Astrocyte of the hippocampus (primary cell): ENCODE data around the gene CFAP54.
"Not testable (repeated sequence)": the region's sequence is repeated elsewhere in the genome, so short reads cannot be mapped to it uniquely, and the experiment has no call there.

ENCODE experiments used
- DNase-seq: peaks from one replicate; pipeline ENCODE4 v3.0.0; 2011; ENCODE audit warnings: low read depth, low spot score

The CFAP54 gene

DNA sequence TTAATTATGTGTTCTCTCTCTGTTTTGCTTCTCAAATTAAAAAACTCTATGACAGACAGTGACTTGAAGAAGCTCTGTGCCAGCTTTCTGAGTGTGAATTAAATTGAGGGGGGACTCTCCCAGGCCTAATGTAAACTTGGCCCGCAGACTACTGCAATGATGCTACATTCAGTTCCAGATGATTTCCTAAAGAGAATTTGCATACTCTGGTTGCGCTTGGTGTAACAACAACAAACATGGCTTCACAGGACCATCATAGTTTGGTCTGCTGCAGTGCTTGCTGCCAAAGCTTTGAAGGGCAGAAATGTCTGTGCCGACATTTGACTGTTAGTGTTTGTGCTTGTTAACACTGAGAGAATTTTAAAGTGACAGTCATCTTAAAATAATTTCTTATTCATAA is 25.0 kb downstream of the CFAP54 start:
- peak; percentile 64 for DNase-seq

DNA sequence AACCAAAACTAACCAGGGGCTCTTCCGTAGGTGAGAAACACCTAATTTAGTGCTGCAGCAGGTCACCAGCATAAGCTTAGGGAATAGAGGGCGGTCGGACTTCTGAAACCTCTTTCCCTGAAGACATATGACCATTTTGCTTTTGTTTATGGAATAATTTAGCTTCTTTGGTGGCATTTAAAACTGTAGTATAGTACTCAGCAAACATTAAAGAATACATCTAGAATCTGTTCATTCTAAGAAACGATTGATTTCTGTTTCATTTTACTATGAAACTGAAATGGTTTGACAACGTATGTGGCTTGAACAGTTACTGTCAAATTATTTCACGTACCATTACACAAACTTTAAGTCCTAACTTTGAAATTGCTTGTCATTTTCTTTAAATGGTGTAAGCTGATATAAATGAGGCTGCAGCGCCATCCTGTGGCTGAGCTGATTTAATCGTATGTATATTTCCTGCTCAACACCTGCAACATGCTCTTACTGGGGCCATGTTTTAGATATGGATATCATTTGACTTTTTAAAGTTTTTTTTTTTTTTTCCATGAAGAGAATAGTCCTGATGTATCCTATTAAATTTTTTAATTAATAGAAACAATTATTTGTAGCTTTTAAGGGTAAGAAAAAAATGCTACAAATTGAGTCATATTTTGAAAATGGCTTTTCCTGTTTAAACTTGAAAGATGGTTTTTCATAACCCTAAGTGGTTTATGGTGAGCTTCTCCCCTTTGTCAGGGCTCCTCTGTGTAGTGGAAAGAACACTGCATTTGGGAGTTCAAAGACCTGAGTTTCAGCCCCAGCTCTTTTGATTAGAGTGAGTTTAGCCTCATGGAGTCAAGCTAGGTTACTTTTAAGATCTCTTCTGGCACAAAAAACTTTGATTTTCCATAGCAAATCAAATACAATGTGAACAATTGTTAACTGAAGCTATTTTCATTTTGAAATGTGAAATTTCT is 27.4 kb downstream of the CFAP54 start:
- peak; percentile 85 for DNase-seq

DNA sequence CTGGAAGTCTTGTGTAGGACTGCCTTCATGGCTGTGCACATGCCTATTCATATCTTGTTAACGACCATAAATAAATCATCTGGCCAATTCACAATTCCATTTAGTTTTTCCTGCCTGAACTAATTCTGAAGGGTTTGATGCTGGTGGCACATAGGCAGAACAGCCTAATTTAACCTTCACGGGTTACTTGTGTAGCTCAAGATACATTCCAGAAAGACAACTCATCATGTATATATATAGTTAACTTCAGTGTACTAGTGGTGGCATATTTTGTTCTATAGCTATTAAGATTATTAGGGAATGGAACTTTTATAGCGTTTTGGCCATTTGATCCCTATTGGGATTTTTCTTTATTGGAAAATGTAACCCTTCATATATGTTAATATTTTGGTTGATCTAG is 31.4 kb downstream of the CFAP54 start:
- DNase-seq, result no peak

DNA sequence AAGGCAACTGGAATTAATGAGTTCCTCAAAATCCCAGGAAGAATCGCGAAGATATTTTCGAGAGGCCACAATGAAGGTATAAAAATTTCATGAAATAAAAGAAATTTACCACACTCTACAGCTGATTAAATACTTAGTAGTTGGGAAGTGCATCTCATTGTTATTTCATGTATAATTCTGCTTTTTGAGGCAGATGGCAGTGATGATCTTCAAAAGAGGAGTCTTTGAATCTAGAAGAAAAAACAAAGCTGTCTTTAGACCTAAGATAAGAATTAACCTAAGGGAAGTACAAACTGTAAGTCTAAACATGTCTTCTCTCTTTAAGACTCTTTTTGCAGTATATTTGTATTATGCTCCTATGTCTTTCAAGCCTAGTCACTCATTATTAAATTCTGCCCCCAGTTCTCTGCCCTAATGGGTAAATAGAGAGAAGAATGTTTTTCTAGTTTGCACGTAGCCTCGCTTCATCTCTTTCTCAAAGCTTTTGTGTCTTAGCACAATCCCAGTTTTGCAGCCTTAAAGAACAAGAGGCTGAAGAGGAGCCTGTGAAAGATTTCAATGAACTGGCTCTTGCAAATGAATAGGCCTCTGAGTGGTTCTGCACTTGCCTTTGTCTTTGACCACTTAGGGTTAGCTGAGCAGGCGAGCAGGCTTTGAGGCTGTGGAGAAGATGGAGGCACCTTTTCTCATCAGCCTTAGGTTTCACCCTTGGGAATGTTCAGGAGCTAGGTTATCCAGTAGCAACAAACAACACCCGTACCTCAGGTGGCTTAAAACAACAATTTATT is 32.7 kb downstream of the CFAP54 start:
- DNase-seq, result no peak

DNA sequence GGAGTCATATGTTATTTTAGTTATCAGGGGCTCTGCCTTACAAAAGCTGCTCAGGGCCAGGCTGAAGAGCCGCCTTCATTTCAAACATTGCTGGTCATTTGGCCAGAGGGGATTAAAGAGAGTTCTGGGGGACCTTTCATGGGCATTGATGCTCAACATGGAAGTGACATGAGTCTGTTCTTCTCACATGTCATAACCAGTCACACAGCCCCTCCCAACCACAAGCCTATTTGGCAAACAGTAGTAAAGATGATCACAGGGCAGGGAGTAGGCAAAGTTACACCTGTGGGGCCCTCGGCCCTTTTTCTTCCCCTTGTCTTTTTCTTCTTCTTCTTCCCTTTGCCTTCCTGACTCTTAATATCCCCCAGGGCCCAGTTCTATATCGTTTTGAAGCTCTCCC is 33.3 kb downstream of the CFAP54 start:
- no peak for DNase-seq

DNA sequence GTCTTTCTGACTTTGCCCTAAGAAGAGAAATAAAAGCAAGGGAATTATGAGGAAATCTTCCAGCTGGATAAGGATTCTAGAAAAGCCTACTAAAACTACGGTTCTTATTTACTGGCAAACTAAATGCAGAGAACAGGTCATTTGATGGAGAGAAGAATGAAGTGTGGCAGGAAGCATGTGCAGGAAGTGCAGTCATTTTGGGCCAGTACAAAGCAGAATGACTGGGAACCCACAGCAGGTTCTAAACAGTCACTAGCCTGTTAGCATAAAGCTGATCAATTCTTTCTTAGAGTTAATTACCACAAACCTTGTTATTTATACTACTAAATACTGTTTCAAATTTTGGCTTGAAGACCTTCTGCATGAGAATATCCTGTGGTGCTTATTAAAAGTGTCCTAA is 36.7 kb downstream of the CFAP54 start:
- no peak for DNase-seq

DNA sequence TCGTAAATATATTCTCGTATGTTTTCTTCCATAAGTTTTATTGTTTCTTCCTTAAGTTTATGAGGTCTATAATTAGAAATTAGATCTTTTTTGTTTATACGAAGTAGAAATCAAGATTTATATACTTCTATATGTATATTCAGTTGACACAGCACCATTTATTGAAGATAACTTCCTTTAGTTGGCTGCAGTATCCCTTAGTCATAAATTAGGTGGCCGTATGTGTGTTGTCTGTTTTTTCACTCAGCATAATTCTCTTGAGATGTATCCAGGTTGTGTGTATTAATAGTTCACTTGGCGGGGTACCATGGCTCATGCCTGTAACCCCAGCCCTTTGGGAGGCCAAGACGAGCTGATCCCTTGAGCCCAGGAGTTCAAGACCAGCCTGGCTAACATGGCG is 40.5 kb downstream of the CFAP54 start:
- no peak for DNase-seq

DNA sequence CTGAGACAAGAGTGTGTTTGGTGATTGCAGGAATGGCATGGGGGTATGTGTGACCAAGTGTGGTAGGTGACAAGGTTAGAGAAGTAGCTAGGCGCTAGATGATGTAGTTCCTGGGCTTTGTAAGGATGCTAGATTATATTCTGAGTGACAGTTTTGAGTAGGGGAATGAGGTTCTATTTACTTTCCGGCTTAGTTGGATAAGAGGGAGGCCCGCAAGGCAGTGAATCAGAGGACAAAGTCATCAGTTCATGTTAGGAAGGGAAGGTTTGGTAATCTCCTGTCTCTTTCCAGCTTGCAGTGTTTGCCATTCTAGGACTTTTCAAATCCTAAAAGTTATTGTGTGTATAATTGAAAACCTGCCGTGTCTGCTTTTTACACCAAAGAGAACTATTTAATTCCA is 45.0 kb downstream of the CFAP54 start:
- no peak for DNase-seq

DNA sequence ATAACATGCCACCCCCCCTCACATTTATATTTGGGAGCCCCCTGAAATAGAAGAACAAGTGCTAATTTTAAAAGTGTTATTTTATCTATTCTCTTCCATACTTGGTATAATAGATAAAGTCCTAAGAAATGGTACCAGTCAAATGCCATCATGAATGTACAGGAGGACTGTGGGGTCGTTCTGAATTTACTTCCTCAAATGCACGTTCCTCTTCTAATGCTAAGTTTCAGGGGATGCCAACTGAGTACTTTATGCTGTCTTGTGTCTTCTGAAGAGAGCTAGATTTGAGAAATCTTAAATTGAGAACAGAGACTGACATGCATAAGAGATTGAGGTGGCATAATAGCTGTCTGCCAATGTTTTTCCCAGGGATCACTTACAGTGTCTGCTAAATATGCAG is 59.0 kb downstream of the CFAP54 start:
- no peak for DNase-seq

DNA sequence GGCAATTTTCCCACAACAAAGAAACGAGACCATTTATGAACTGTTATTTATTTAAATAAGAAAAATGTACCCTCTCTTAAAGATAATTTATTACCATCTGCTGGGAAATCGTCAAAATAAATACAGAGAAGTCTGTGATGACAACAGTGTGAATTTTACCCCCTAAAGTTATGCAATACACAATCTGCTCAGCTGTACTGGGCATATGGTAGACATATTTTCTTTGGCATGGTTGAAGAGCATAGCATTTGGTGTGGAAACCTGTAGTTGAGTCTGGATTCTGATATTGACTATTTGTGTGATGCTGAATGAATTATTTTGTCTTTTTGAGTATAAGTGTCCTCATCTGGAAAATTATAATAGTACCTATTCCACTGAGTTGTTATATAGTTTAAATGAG is 60.0 kb downstream of the CFAP54 start:
- no peak for DNase-seq

DNA sequence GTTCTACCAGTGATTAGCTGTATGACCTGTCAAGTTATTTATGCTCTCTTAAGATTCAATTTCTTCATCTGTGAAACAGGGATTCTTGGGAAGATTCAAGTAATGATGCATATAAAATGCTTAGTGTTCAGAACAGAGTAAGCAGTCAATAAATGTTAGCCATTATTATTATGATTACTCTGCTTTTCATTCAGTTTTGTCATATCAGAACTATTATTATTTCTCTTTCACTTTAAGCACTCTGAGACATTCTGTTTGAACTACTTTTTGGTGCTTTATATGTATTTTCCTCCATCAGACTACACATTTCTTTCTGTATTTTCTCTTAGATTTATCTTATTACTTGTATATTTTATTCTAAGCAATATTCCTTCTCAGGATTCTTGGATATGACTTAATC is 81.2 kb downstream of the CFAP54 start:
- no peak for DNase-seq

DNA sequence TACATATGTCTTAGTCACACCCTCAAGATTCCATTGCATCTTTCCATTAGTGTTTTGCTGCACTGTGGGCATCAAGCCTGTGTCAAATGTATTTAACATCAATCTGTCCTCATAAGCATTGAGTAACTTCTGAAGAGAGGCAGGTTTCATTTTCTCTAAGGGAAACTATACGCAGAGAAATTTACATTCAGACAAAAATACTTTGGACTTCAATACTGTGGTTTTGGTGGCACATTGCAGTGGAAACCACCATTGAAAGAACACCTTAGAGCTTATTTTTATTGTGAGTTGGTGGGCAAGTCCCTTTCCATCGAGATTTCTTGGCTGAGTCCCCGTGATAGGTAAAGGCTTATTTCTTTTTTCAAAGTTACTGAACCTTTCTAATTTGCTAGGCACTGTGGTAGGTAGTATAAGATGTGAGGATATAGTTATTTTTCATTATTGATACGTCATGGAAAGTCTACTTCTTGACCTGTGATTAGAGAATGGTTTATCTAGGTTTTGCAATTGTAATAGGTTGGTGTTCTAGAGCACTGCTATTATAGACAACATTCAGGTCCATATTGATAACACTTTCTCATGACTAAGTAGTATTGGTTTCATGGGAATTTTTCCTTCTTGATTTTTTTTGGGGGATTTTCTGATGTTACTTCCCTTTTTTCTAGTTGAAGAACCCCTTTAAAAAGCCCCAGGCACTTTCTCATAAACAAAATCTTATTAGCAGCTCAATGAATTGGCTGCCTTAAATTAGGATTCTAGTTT is 81.9 kb downstream of the CFAP54 start:
- DNase-seq, result no peak

DNA sequence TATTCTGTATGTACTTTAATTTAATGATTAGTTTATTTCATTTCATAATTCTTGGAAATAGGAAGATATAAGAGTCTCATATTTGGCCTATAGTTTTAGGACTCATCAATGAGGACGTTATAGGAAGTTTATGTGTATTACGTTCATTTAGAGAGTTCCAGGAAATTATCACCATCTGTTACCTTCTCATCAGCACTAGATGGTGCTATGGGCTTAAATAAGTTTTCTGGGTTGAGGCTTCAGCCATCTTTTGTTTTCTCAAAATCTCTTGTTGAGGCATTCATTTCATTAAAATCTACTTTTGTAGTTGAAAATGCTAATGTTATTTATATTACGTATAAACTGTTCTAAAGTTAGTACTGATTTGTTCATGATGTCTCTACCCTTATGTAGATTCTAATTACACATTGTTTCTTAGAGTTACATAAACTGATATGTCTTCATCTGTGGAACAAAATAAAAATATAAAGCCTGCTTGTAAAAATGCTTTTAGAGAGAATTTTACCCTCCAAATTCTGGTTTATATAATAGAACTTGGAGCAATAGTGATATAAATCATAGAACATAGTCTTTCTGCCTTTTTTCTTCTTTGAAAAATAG is 89.2 kb downstream of the CFAP54 start:
- DNase-seq, result peak; percentile 68

DNA sequence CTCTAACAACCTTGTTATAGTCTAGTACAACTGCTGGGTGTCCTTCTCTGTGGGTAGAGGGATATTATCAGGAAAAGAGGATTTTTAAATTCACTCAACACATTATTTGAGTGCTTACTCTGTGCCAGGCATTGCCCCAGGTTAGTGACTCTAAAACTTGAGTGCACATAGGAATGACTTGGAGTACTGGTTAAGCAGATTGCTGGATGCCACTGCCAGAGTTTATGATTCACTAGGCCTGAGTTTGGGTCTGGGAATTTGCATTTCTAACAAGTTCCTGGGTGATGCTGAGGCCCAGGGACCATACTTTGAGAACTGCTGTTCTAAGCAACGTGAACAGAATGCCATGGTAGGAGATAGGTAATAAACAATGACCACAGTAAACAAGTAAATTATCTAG is 96.6 kb downstream of the CFAP54 start:
- DNase-seq, result peak; percentile 35

DNA sequence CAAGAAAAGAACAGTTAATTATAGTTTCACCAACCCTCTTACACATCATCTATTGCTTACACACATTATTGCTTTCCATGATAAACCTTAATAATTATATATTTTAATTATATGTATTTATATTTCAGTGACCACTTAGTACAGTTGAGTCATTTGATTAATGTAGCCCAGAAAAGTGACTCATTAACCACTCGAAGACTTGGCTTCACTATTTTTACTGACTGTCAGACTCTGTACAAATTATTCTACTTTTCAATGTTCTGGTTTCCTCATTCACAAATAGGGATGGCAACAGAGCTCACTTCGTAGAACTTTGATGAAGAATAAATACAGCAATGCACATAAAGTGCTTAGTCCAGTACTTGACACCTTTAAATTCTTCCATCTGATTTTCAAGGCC is 98.3 kb downstream of the CFAP54 start:
- peak; percentile 61 for DNase-seq

DNA sequence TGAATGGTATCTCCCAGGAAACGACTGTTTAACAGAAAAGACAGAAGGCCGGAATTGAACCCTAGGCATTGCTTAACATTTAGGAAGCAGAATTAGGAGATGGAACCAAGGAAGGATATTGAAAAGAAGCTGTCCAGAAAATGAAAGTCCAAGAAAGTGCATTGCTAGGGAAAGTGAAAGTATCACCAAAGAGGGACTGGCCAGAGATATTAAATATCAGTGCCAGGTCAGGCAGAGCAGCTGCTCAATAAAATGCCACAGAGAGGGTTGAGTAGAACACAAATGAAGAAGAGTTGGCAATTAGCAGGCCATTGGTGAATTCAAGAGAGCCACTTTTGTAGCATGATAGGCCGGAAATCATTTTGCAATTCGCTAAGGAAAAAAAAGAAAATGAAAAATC is 101.6 kb downstream of the CFAP54 start:
- DNase-seq, result no peak

DNA sequence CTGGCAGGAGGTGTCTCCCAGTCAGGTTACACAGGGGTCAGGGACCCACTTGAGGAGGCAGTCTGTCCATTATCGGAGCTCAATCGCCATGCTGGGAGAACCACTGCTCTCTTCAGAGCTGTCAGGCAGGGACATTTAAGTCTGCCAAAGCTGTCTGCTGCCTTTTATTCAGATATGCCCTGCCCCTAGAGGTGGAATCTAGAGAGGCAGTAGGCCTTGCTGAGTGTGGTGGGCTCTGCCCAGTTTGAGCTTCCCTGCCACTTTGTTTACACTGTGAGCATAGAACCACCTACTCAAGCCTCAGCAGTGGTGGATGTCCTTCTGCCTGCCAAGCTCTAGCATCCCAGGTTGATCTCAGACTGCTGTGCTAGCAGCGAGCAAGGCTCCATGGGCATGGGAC is 115.0 kb downstream of the CFAP54 start:
- DNase-seq, result not testable (repeated sequence)

DNA sequence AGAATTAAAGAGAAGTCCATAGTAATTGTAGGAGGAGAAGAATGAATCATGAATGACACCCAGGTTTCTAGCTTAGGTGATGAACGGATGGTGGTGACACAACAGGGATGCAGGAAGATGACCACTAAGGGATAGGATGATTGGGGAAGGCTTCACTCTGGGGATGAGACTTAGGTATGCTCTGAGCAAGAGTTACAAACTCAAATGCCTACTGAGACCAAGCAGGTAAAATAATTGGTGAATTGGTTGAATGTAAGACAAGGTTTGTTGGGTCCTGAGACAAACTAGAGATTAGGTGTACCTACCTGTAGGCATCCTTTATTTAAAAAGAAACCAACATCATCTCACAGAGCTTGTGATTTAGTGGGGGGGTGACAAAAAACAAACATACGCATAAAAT is 116.3 kb downstream of the CFAP54 start:
- DNase-seq, result no peak

DNA sequence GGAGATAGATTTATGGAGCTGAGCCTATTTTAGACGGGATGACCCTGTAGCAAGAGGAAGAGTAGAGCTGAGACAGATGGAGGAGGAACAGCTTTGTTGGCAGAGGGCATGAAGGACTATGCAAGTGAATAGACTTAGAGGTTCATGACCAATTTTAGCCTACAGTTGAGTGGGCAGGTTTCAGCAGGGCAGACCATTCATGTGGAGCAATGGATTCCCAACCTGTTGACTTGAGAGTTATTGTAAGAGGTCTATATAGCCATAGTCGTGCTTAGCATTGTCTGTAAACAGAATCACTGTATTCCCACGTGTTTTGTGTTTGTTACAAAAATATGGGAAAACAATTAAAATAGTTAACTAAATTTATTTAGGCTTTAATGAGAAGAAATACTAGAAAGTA is 116.8 kb downstream of the CFAP54 start:
- DNase-seq, result no peak

DNA sequence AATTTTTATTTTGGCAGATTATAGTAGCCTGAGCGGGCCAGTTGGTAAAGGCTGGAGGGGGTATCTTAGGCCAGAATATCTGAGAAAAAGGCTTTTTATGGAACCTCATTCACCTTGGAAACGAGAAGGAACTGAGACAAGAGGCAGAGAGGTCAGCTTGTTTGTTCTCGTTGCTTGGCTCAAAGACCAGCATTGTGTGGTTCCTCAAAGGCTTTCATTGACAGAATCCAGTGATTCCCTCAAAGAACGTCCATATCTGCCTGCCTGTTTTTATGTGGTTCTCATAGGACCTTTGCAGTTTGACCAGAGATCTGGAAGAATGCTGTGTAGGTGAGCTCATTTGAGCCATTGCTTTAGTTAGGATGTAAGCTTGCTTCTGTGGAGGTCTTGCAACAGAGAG is 117.3 kb downstream of the CFAP54 start:
- no peak for DNase-seq

DNA sequence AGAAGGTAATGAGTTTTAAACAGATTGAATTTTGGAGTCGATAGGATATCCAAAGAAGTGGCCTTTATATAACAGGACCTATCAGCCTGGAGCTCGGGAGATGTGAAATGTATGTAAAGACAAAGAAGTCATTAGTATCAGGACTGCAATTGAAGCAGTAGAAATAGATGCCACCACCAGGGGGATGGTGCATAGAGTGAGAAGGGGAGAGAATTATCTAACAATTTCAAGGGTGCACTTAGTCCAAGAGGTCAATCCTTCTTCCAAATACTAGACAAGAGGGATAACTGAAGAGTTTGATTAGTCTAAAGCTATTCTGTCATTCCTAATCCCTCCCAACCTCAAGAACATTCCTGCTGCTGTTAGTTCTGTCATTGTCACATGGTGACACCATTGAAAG is 127.8 kb downstream of the CFAP54 start:
- no peak for DNase-seq

DNA sequence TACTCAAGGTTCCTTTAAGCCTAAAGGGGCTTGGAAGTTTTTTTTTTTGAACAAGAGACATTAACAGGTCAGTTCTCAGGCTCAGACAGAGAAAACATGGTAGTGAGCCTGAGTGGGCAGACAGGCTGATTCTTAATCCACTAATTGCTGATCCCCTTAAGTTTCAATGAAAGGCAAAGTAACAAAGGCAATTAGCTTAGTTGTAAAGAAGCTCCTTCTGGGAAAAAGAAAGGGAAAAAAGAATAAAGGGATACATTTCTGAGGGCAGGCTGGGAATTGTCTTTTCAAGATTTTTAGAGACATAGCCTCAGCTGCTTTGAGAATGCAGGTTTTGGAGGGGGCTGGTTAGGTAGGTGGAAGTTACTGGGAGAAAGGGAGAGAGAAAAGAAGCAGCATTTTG is 133.8 kb downstream of the CFAP54 start:
- DNase-seq, result no peak
